ENCODE results near the gene SWSAP1.

Gene SWSAP1

DNA sequence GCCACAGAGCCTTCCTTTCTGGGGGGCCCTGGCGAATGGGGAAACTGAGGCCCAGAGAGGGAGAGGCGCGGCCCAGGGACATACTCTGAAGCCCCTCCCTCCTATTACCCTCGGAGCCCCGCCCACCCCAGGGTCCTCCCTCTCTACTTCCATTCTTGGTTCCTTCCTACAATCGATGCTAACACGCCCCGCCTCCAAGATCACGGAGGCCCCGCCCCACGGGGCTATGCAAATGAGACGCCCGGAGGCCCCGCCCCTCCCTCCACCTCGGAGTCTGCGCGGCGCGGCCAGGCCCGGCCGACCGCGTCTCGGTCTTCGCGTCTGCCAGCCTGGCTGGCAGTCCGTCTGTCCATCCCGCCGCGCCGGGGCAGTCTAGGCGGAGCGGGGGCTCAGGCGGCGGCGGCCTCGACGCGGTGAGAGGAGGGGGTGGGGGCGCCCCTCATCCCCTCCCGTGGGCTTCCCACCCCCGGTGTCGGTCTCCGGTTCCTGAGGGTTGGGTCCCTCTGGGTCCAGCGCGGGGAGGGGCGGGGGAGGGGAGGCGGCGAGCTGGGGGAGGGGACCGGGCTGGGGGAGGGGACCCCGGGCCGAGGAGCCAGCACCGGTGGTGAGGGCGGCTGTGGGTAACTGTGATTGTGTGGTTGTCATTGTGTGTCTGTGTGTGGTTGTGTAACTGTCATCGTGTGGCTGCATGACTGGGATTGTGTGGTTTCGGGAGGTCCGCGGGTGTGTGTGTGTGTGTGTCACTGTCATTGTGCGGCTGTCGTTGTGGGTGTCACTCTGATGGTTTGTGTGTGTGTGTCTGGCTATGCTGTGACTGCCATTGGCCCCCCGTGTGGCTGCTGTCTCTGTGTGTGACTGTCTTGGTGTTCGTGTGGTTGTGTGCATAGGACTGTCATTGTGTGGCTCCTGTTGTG lies 19.0 kb upstream of the SWSAP1 start, which contains the start of gene PLPPR2:
PLPPR2 (plus strand) TSS at position 273 of the 914 bp plus-strand sequence. CDS start 2,242 bp downstream, outside the sequence.
- peak; percentile 56 for DNase-seq

DNA sequence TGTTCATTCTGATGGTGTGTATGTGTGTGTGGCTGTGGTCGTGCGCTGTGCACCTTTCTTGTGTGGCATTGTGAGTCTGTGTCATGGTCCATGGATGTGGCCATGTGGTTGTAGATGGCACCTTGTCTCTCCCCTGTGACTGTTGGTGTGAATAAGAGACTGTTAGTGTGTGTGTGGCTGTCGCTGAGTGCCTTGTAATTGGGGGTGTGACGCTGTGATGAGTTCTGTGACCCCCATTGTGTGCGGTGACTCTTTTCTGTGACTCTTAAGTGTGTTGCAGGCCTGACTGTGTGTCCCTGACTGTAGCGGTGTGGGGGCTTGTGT lies 18.4 kb upstream of the SWSAP1 start:
- no peak for DNase-seq

- no peak for DNase-seq
These were observed 17.6 kb upstream of the SWSAP1 start for GRCh38 chr19:11356676-11357550.

GRCh38 chr19:11359421-11359820 lies 15.0 kb upstream of the SWSAP1 start:
- DNase-seq, result no peak

GRCh38 chr19:11361037-11361770 lies 13.3 kb upstream of the SWSAP1 start:
- DNase-seq, result no peak

- no peak for DNase-seq
These were observed 12.4 kb upstream of the SWSAP1 start for GRCh38 chr19:11361771-11362731.

DNA sequence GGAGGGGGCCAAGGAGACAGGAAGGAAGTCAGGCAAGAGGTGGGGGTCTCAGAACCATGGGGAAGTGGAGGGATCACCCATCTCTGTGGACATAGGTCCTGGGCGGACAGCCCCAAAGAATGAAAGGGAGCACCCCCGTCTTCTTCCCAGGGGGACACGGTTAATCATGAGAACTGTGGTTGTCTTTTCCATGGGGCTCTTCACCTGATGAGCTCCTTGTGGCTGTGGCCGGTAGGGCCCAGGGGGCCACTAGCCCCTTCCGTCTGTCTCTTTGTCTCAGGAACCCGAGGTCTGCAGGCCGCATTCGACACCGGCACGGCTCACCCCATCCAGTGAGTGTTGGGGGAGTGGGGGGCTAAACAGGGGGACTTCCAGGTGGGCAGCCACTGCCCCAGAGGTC lies 10.6 kb upstream of the SWSAP1 start:
- DNase-seq, result no peak

DNA sequence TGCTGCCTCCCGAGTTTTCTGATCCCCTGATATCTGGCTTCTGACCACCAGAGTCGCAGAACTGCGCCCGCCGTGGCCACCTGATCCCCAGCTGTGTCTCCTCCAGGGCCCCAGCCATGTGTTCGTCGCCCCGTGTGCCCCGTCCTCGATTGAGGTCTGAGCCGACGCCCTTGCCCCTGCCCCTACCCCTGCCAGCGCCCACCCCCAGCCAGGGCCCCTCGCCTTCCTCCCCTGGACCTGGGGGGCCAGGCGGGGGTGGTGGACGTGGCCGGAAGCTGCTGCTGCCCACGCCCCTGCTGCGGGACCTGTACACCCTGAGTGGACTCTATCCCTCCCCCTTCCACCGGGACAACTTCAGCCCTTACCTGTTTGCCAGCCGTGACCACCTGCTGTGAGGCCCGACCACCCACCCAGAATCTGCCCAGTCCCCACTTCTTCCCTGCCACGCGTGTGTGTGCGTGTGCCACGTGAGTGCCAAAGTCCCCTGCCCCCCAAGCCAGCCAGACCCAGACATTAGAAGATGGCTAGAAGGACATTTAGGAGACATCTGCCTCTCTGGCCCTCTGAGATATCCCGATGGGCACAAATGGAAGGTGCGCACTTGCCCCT lies 10.1 kb upstream of the SWSAP1 start:
- no peak for DNase-seq

DNA sequence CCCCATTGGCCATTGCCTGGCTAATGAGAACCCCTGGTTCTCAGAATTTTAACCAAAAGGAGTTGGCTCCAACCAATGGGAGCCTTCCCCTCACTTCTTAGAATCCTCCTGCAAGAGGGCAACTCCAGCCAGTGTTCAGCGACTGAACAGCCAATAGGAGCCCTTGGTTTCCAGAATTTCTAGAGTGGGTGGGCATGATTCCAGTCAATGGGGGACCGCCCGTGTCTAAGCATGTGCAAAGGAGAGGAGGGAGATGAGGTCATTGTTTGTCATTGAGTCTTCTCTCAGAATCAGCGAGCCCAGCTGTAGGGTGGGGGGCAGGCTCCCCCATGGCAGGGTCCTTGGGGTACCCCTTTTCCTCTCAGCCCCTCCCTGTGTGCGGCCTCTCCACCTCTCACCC lies 9.5 kb upstream of the SWSAP1 start:
- DNase-seq, result peak; percentile 13

GRCh38 chr19:11365557-11366117 lies 8.8 kb upstream of the SWSAP1 start:
- no peak for DNase-seq

DNA sequence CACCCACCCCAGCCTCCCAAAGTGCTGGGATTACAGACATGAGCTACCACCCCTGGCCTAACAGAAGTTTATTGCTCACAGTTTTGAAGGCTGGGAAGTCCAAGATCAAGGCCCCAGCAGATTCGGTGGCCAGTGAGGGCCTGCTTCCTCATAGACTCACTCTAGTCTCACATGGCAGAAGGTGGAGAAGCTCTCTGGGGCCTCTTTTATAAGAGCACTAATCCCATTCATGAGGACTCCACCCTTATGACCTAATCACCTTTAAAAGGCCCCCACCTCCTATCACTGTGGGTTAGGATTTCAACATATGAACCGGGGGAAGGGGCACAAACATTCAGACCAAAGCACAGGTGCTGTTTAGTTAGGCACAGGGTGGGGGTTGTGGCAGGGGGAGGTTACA lies 6.9 kb upstream of the SWSAP1 start:
- DNase-seq, result no peak

DNA sequence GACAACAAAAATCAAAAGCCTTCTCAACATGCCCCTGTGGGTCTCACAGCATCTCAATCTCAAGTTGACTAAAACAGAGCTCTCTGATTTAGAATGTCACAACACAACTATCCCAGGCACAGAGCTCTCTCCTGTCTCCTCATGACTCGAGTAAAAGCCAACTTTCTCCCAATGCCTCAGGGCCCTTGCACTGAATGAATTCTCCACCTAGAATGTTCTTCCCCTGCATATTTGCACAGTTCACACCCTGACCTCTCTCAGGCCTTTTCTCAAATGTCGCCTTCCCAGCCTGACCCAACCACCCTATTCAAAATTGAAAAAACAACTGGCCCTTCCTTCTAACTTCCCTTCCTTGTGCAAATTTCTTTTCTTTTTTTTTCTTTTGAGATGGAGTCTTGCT lies 3.7 kb upstream of the SWSAP1 start:
- no peak for DNase-seq

DNA sequence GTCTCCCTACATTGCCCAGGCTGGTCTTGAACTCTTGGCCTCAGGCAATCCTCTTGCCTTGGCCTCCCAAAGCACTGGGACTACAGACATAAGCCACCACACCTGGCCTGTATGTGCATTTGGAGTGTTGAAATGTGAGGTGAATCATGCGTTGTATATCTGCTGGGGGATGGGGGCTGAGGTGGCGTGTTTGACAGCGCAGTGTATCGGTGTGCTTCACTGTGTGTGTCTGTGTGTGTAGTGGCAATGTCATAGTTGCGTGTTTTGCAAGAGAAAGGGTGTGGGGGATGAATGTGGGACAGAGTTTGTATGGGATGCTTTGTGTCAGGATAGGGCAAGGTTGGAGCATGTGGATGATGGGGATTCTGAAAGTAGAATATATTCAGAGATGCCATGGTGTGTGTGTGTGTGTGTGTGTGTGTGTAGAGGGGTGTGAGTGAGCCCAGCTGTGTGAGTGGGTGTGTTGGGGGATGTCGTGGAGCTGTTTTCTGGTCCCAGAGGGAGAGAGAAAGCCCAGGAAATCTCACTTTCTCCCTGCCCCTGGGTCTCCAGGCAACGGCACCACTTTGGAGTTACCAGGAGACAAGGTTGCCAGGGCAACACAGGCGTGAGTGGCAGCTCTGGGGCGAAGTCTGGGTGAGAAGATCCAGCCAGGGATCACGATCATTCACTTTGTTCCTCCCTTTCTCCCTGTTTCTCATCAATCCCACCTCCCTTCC lies 1.1 kb upstream of the SWSAP1 start:
- DNase-seq, result peak; percentile 28

DNA sequence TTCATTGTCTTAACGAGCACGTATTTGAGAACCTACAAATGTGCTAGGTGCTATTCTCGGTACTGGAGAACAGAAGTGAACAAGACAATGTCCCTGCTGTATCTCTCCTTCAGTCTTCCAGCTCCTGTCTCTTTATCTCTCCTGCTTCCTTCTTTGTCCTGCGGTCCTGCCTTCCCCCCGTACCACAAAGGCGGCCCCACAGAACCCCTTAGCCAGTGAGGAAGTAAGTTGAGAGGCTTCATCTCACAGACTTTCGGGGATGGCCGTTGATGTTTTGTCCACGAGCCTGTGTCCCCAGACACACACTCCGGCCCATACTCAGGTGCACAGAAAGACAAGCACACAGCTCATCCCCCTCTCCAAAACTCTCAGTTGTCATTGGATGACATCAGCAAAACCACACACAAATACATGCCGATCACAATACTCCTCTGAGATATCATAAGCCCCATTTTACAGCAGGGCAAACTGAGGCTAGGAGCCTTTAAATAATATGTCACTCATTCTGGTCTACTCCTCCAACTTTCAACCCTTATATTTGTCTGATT lies 507 bp upstream of the SWSAP1 start:
- no peak for DNase-seq

DNA sequence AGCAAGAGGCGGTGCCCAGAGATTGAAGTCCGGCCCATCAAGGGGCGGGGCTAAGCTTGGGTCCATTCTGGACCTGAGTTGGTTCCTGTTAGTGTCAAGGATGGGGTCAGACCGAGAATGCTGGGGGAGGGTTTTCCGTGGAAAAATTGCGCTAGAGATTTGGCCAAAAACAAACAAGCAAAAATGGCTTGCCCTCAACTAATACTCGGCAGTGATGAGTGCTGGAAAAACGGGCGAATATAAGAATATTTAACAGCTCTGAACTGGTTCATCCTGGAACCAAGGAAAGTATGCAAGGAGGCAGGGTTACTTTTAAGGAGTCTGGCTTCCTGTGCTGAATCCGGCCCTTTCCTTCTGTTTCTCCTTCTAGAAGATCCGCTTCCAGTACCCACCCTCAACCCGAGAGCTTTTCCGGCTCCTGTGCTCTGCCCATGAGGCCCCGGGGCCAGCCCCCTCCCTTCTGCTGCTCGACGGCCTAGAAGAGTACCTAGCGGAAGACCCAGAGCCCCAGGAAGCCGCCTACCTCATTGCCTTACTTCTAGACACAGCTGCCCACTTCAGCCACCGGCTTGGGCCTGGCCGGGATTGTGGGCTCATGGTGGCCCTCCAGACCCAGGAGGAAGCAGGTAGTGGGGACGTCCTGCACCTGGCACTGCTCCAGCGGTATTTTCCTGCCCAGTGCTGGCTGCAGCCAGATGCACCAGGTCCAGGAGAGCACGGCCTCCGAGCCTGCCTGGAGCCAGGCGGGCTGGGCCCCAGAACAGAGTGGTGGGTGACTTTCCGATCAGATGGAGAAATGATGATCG lies 880 bp downstream of the SWSAP1 start:
- peak; percentile 23 for DNase-seq

- DNase-seq, result no peak
These were observed 2.8 kb downstream of the SWSAP1 start for GRCh38 chr19:11377237-11377636.

DNA sequence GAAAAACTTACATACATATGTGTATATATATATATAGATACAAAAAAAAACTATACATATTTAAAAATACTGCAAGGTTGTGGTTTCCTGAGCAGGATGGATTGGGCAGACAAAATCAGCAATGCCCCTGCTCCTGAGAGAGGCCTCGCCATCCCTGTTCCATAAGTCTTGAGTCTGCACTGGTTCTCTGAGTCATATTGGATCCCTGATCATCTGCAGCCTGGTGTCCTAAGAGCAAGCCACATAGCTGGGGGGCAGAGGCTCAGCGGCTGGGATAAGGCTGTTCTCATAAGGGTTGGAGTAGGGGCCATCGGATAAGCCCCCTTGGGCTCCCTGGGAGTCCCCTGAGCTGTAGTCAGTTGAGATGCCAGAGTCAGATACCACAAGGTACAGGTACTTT lies 3.3 kb downstream of the SWSAP1 start:
- no peak for DNase-seq

- no peak for DNase-seq
These were observed 4.1 kb downstream of the SWSAP1 start for GRCh38 chr19:11378319-11379189.

Measured in NCI-H1694 (cell line).